IPS-18c (cell line): ENCODE results near the gene NUDT1.

ENCODE experiments used
- H3K4me3 ChIP-seq: 2 replicates; pipeline ENCODE4 v1.7.0; 2013; ENCODE audit warnings: low read depth, mild to moderate bottlenecking, low read length, moderate library complexity; ENCODE audit not compliant: insufficient read depth
- H3K9me3 ChIP-seq: one replicate; pipeline ENCODE4 v1.6.1; 2013; ENCODE audit warnings: mild to moderate bottlenecking, low read length, moderate library complexity; ENCODE audit not compliant: control insufficient read depth, insufficient read depth

The NUDT1 gene

GRCh38 chr7:2290877-2291276, 48.9 kb downstream of the NUDT1 start:
- H3K9me3 ChIP-seq: no peaks in the 10 kb centered on the region
- no peak overlapping the region for H3K4me3 ChIP-seq

- H3K9me3 ChIP-seq: no peaks in the 10 kb centered on the region
- no peak overlapping the region for H3K4me3 ChIP-seq
Measured at GRCh38 chr7:2295936-2296620, 54.1 kb downstream of the NUDT1 start.

DNA sequence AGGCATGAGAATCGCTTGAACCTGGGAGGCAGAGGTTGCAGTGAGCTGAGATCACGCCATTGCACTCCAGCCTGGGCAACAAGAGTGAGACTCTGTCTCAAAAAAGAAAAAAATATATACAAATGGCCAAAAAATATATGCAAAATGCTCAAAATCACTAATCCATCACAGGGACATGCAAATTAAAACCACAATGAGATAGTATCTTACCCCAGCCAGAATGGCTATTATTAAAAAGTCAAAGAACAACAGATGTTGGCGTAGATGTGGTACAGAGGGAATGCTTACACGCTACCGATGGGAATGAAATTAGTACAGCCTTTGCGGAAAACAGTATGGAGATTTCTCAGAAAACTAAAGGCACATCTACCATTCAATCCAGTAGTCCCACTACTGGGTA, 54.8 kb downstream of the NUDT1 start:
- Histone ChIP-seq H3K9me3 (no peaks in the 10 kb centered on the region), H3K4me3 (no peak overlapping the region)

- no peak overlapping the region for H3K4me3 ChIP-seq
- peaks cover 2% of the 10 kb centered on the region for H3K9me3 ChIP-seq
Measured at GRCh38 chr7:2299131-2299829, 57.3 kb downstream of the NUDT1 start.

DNA sequence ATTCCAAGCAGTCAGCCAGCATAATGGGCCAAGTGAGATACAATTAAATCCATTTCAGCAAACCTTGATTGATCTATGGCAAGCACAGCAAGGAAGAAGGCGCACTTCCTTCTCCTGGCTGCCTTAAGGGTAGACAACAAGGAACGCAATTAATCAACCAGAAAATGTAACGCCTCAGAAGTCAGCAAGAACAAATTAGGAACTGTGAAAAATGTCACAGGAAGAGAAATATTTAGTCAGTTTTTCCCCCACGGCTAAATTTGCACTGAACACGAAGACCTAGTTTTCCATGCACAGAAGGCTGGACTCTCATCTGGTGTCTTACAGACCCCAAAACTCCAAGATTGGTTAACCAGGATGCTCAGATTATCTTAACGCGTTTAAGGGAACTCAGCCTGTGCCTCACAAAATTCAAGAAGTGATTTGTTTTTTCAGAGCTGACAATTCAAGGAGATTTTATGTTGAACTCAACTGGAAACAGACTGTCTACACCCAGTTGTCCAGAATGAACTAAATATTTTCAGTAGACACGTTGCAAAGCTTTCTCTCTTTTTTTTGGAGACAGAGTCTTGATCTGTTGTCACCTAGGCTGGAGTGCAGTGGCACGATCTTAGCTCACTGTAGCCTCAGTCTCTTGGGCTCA, 58.0 kb downstream of the NUDT1 start:
- Histone ChIP-seq H3K9me3 (peaks cover 2% of the 10 kb centered on the region), H3K4me3 (no peak overlapping the region)
